ENCODE data around the gene TMUB1.
"Not testable (repeated sequence)": the region's sequence is repeated elsewhere in the genome, so short reads cannot be mapped to it uniquely, and the experiment has no call there.

The TMUB1 gene

GRCh38 chr7:151045262-151045661, 38.0 kb downstream of the TMUB1 start:
- Histone ChIP-seq H3K4me2 (ENCODE audit: low read depth, low read length, poor library complexity, severe bottlenecking) (no peak overlapping the region), H3F3A (ENCODE audit: low read depth) (no peaks in the 10 kb centered on the region), H3K36me3 (ENCODE audit: insufficient read depth, low read length) (no peaks in the 10 kb centered on the region), H3K9me3 (ENCODE audit: insufficient read depth, low read depth, low read length) (no peaks in the 10 kb centered on the region), H4K20me1 (ENCODE audit: insufficient read depth, low read length, poor library complexity, severe bottlenecking) (no peaks in the 10 kb centered on the region), H3K4me3 (ENCODE audit: low read length, poor library complexity, severe bottlenecking) (no peak overlapping the region), H3K27me3 (ENCODE audit: insufficient read depth, low read length, poor library complexity, severe bottlenecking) (no peaks in the 10 kb centered on the region), H3K4me1 (ENCODE audit: insufficient read depth, low read length, poor library complexity, severe bottlenecking) (peaks cover 5% of the 10 kb centered on the region), H3K9me2 (replicated peaks; ENCODE audit: low read depth, low read length) (no peaks in the 10 kb centered on the region), H2AFZ (ENCODE audit: low read length) (no peak overlapping the region), H3K79me2 (ENCODE audit: insufficient read depth, low read length) (no peaks in the 10 kb centered on the region), H3K9ac (ENCODE audit: low read depth, low read length, poor library complexity, severe bottlenecking) (no peak overlapping the region)
- TF ChIP-seq EZH2phosphoT487 (IDR thresholded peaks at IDR 0.05; ENCODE audit: borderline replicate concordance) (no peak), CTCF (conservative IDR thresholded peaks at IDR 0.05; ENCODE audit: low read length) (no peak)

- Histone ChIP-seq H3K36me3 (ENCODE audit: insufficient read depth, low read length) (no peaks in the 10 kb centered on the region), H3K9me3 (ENCODE audit: insufficient read depth, low read depth, low read length) (no peaks in the 10 kb centered on the region), H3K9me2 (replicated peaks; ENCODE audit: low read depth, low read length) (no peaks in the 10 kb centered on the region), H4K20me1 (ENCODE audit: insufficient read depth, low read length, poor library complexity, severe bottlenecking) (no peaks in the 10 kb centered on the region), H3K27me3 (ENCODE audit: insufficient read depth, low read length, poor library complexity, severe bottlenecking) (no peaks in the 10 kb centered on the region), H2AFZ (ENCODE audit: low read length) (no peak overlapping the region), H3F3A (ENCODE audit: low read depth) (peaks cover 2% of the 10 kb centered on the region; the same call in 1 of the 2 replicates), H3K79me2 (ENCODE audit: insufficient read depth, low read length) (no peaks in the 10 kb centered on the region), H3K9ac (ENCODE audit: low read depth, low read length, poor library complexity, severe bottlenecking) (no peak overlapping the region), H3K4me1 (ENCODE audit: insufficient read depth, low read length, poor library complexity, severe bottlenecking) (peaks cover 18% of the 10 kb centered on the region), H3K4me2 (ENCODE audit: low read depth, low read length, poor library complexity, severe bottlenecking) (no peak overlapping the region), H3K4me3 (ENCODE audit: low read length, poor library complexity, severe bottlenecking) (no peak overlapping the region)
- TF ChIP-seq CTCF (conservative IDR thresholded peaks at IDR 0.05; ENCODE audit: low read length) (no peak), EZH2phosphoT487 (IDR thresholded peaks at IDR 0.05; ENCODE audit: borderline replicate concordance) (no peak)
These were observed 39.3 kb downstream of the TMUB1 start for GRCh38 chr7:151043959-151044358.

- H3K4me2 ChIP-seq (ENCODE audit: low read depth, low read length, poor library complexity, severe bottlenecking); H3K27me3 ChIP-seq (ENCODE audit: insufficient read depth, low read length, poor library complexity, severe bottlenecking); H3K9ac ChIP-seq (ENCODE audit: low read depth, low read length, poor library complexity, severe bottlenecking); H3K9me2 ChIP-seq (replicated peaks; ENCODE audit: low read depth, low read length); H3K79me2 ChIP-seq (ENCODE audit: insufficient read depth, low read length); H4K20me1 ChIP-seq (ENCODE audit: insufficient read depth, low read length, poor library complexity, severe bottlenecking); H3K4me3 ChIP-seq (ENCODE audit: low read length, poor library complexity, severe bottlenecking); H3K36me3 ChIP-seq (ENCODE audit: insufficient read depth, low read length); H3F3A ChIP-seq (ENCODE audit: low read depth); H3K9me3 ChIP-seq (ENCODE audit: insufficient read depth, low read depth, low read length); H2AFZ ChIP-seq (ENCODE audit: low read length): not testable (repeated sequence)
- peaks cover 23% of the 10 kb centered on the region for H3K4me1 ChIP-seq (ENCODE audit: insufficient read depth, low read length, poor library complexity, severe bottlenecking)
These were observed 39.8 kb downstream of the TMUB1 start for GRCh38 chr7:151043449-151043848.

GRCh38 chr7:151040616-151041375, 42.5 kb downstream of the TMUB1 start:
- Histone ChIP-seq H3K4me1 (ENCODE audit: insufficient read depth, low read length, poor library complexity, severe bottlenecking) (peaks cover 24% of the 10 kb centered on the region), H3K79me2 (ENCODE audit: insufficient read depth, low read length) (no peaks in the 10 kb centered on the region), H2AFZ (ENCODE audit: low read length) (no peak overlapping the region), H3K36me3 (ENCODE audit: insufficient read depth, low read length) (no peaks in the 10 kb centered on the region), H3K9me3 (ENCODE audit: insufficient read depth, low read depth, low read length) (no peaks in the 10 kb centered on the region), H3F3A (ENCODE audit: low read depth) (peaks cover 2% of the 10 kb centered on the region; the same call in 1 of the 2 replicates), H3K4me3 (ENCODE audit: low read length, poor library complexity, severe bottlenecking) (no peak overlapping the region), H3K4me2 (ENCODE audit: low read depth, low read length, poor library complexity, severe bottlenecking) (no peak overlapping the region), H3K27me3 (ENCODE audit: insufficient read depth, low read length, poor library complexity, severe bottlenecking) (no peaks in the 10 kb centered on the region), H3K9me2 (replicated peaks; ENCODE audit: low read depth, low read length) (no peaks in the 10 kb centered on the region), H4K20me1 (ENCODE audit: insufficient read depth, low read length, poor library complexity, severe bottlenecking) (no peaks in the 10 kb centered on the region), H3K9ac (ENCODE audit: low read depth, low read length, poor library complexity, severe bottlenecking) (no peak overlapping the region)
- no peak for TF ChIP-seq CTCF (conservative IDR thresholded peaks at IDR 0.05; ENCODE audit: low read length)
